ENCODE results near the gene SH3D19.

The SH3D19 gene

DNA sequence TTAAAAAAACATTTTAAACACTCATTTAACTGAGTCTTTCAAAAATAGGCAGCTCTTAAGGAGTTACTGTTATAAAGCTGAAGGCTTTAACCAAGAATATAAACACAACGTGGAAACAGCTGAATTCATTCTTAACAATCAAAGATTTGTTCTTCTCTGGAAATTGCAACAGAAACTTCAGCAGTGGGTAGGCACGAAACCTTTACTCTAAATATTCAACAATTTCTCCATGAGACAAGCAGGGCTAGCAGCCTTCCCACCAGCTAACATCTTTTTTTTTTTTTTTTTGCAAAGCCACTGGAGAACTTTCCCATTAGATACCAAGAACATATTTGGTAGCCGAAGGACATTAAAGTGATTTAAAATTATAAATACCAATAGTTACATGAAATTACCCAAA lies 126.7 kb downstream of the SH3D19 start:
- DNase-seq (ENCODE audit: low read depth in 2 of 2), result no peak

DNA sequence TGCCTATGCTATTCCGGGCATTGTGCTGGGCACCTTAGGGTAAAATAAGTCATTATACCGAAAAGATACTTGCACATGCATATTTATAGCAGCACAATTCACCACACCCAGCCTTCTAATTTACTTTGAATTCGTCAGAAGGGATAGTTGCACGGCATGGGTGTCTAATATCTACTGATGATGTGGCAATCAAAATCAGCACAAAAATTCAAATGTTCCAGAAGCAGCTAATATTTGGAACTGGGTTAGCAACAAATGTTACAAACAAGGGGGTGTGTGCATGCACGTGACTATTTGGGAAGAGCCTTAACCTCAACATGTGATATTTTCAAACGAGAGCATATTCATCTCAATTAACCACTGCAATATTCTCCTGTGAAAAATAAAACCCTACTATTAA lies 128.2 kb downstream of the SH3D19 start:
- DNase-seq (ENCODE audit: low read depth in 2 of 2), result no peak

DNA sequence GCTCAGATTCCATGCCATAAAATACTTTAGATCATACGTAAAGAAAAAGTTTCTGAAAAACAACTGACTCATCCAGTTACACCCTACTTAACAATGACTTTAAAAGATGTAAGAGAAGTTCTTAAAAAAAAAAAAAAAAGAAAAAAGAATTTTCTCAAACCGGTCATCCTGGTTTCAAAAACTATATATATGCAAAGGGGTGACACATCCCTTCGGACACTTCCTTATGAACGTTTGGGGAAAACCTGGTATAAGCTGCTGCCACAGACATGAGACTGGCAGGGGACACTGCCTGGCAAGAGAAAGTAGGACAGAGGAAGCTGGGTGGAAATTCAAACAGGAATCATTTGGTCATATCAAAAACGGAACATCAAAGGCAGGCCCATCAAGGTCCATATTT lies 129.6 kb downstream of the SH3D19 start:
- DNase-seq (ENCODE audit: low read depth in 2 of 2), result no peak

- no peak for DNase-seq (ENCODE audit: low read depth in 2 of 2)
Observed at GRCh38 chr4:151193414-151193813, 132.0 kb downstream of the SH3D19 start.

DNA sequence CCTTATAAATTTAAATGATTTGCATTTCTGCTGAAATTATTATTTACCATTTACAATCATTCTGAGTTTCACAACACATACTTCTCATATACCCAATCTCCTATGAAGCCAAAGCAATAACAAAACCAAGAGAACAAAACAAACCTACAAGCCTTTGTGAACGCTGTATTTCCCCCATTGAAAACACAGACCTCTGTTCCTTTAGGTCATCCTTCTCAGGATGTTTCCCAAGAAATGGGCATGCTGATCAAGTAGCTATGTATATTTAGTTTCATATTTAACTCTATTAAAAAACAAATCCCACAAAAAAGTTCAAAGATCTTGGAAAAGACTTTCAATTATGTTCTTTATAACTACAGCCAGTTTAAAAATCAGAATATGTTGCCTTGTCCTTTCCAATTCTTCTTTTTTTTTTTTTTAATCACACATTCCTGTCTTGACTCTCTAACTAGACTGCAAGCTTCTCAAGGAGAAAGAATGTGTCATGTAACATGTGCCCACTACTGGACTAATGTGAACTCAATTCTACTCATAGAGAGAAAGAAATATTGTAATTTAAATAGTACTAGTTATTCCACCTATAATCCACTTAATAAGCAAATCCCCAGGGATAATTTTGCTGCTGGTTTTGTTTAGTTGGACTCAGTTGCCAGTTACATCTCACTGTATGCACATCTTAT lies 132.7 kb downstream of the SH3D19 start:
- no peak for DNase-seq (ENCODE audit: low read depth in 2 of 2)

GRCh38 chr4:151184523-151185458 lies 140.6 kb downstream of the SH3D19 start:
- no peak for DNase-seq (ENCODE audit: low read depth in 2 of 2)

DNA sequence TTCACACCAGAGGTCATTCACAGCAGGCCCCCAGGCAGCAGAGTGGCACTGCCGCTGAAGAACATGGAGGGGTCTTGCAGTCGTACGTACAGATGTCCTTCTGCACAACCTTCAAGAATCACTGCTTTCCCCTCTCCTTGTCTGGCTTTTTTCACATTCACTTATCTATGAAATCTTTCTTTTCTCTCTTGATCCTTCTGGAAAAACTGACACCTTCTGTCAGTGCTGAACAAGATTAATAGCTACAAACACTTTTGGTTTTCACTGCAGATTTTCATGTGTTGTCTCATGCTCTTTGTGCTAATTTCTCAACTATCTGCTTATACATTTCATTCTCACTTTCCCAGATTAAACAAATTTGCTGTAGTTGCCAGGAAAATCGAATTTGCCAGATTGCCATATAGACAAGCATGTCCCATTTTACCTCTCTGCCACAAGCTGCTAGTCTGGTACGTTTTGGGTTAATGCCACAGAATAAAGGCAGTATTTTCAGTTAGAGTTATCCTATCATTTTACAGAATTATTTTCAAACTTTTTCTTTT lies 142.9 kb downstream of the SH3D19 start:
- no peak for DNase-seq (ENCODE audit: low read depth in 2 of 2)

DNA sequence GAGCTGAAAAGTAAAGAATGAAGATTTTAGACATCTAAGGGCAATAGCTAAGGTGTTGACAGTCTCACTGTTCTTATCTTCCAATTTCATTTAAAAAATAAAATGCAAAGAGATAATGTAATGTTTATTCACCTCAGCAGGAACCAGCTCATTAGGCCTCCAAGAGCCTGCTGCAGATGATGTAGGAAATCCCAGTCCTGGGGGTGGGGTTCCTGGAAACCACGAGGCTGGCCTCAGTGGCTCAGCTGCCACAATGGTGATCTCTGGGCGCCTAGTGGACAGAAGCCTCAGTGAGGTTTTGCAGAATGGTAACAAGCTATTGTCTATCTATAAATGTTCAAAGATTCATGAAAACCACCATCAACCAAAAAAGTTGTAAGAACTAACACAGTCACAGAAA lies 148.7 kb downstream of the SH3D19 start:
- no peak for DNase-seq (ENCODE audit: low read depth in 2 of 2)

GRCh38 chr4:151175754-151176631 lies 149.4 kb downstream of the SH3D19 start:
- DNase-seq (ENCODE audit: low read depth in 2 of 2), result no peak

DNA sequence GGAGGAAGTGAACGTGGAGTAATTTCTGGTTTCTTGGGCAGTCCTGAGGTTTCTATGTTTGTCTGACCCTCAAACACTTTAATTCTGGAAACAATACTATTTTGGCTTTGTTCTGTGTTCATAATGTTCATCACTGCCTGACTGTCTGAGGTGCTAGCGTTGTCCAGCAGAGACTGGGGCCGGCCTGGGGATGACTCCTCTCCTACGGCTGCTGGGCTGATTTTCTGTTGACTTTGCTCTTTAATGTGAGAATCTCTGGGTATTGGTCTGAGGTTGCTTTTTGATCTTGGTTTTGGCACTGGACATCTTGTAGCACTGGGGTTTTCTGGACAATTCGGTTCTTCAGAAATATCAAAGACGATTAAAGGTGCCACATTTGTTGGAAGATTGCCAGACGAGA lies 150.2 kb downstream of the SH3D19 start:
- DNase-seq (ENCODE audit: low read depth in 2 of 2), result no peak

GRCh38 chr4:151174784-151175183 lies 150.6 kb downstream of the SH3D19 start:
- DNase-seq (ENCODE audit: low read depth in 2 of 2), result no peak

GRCh38 chr4:151173871-151174270 lies 151.5 kb downstream of the SH3D19 start:
- DNase-seq (ENCODE audit: low read depth in 2 of 2), result no peak

GRCh38 chr4:151169900-151170299 lies 155.5 kb downstream of the SH3D19 start:
- DNase-seq (ENCODE audit: low read depth in 2 of 2), result no peak

DNA sequence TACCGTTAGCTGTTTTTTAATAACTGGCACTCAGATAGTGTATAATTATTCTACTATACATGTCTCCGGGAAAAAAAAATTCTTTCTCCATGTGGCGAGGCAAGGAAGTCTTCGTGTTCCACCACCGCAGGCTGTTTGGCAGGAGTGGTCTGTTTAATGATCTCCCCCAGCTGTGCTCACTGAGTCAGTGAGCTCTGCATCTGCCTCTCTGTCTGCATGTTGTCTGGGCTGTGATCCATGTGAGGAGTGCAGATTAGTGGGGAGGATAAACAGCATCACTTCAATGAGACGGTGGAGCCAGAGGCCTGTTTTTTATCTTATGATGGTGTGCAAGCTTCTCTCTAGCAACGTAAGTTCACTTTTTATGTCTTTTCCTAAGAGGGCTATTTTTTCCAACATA lies 156.2 kb downstream of the SH3D19 start:
- no peak for DNase-seq (ENCODE audit: low read depth in 2 of 2)

GRCh38 chr4:151167561-151167960 lies 157.8 kb downstream of the SH3D19 start:
- DNase-seq (ENCODE audit: low read depth in 2 of 2), result no peak

DNA sequence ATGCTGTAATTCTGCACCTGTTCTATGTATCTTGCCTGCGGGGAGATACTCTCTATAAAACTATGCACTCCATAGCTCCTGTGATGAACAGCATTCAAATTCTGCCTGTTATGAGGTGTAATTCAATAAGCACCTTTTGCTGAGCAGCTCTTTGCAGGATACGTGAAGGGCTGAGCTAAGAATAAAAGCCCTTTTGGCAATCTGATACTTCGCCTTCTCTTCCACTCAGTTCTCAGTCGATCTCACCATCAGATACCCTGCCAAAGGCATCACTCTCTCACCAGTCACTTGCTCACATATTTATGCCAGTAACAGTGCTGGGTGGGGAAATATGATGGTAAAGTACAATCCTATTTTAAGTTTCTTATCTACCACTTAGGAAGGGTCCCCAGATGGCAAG lies 158.8 kb downstream of the SH3D19 start:
- no peak for DNase-seq (ENCODE audit: low read depth in 2 of 2)

GRCh38 chr4:151165205-151166000 lies 160.0 kb downstream of the SH3D19 start:
- DNase-seq (ENCODE audit: low read depth in 2 of 2), result no peak

DNA sequence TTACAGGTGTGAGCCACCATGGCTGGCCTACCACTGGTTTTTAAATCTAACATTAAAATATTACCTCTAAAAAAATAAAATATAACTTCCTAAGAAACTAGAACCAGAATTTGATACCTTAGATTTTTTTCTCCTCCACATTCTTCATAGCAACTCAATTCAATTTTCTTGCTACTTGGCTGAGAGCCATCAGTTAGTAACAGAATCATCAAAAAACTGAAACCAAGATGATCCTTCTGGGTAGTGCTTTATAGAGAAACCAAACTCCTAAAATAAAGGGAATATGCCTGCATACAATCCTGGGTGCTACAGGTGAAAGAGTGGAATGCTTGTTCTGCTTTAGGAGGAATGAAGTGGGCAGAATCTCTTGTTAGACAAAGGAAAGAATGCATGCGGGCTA lies 161.6 kb downstream of the SH3D19 start:
- DNase-seq (ENCODE audit: low read depth in 2 of 2), result no peak

DNA sequence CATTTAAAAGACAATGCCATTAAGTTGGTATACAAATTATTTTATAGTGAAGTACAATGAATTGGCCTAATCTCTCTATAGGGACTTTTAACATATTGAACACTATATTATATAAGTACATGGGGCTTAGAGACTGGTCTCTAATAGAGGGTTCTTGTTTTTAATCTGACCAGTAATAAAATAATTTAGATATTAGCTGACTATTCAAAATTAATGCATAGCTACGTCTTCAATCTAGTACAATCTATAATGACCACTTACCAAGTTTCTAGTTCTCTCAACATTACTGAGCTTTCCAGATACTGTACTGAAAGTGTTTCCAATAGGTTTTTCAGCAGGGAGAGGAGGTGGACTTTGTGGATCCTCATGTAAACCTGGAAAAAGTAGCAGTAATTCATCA lies 166.4 kb downstream of the SH3D19 start:
- no peak for DNase-seq (ENCODE audit: low read depth in 2 of 2)

GRCh38 chr4:151157543-151157942 lies 167.9 kb downstream of the SH3D19 start:
- DNase-seq (ENCODE audit: low read depth in 2 of 2), result no peak

DNA sequence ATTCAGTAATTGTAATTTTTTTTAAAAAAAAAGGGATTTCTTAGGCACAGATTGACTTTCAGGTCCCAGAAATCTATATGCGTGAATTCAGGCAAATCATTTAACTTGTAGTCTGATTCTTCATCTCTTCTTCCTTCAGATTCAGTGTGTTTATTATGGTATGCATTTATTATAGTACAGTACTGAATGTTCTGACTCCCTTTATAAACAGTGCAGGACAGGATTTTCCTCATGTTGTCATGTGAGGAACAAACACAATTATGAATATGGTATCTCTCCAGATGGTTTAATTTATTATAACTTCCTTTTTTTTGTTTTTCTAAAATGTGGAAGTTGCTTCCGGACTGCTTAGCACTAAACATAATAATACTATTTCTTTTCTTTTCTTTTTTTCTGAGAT lies 171.8 kb downstream of the SH3D19 start:
- no peak for DNase-seq (ENCODE audit: low read depth in 2 of 2)
